HEK293T (cell line): ENCODE results near the gene PRKCH.

Experiments used
- ARNT ChIP-seq: fragments of 450-650 bp; IDR thresholded peaks from 2 replicates; pipeline ENCODE4 v1.6.1; 2017; ENCODE audit warnings: mild to moderate bottlenecking
- BHLHE40 ChIP-seq: fragments of 450-650 bp; IDR thresholded peaks from 2 replicates; pipeline ENCODE4 v1.6.1; 2016; ENCODE audit warnings: mild to moderate bottlenecking, moderate library complexity, borderline replicate concordance
- SP1 ChIP-seq: fragments of 450-650 bp; IDR thresholded peaks from 2 replicates; pipeline ENCODE4 v1.6.1; 2017
- TARDBP ChIP-seq: fragments of 450-650 bp; IDR thresholded peaks from 2 replicates; pipeline ENCODE4 v1.6.1; 2016

GRCh38 chr14:61599942-61600341 is 278.6 kb downstream of the PRKCH start:
- no peak for TF ChIP-seq ARNT
- TF ChIP-seq SP1: no peak
- TF ChIP-seq BHLHE40: no peak
- TF ChIP-seq TARDBP: no peak
